ENCODE data around the gene PRPSAP1.
"Not testable (repeated sequence)": the region's sequence is repeated elsewhere in the genome, so short reads cannot be mapped to it uniquely, and the experiment has no call there.

PRPSAP1 gene

DNA sequence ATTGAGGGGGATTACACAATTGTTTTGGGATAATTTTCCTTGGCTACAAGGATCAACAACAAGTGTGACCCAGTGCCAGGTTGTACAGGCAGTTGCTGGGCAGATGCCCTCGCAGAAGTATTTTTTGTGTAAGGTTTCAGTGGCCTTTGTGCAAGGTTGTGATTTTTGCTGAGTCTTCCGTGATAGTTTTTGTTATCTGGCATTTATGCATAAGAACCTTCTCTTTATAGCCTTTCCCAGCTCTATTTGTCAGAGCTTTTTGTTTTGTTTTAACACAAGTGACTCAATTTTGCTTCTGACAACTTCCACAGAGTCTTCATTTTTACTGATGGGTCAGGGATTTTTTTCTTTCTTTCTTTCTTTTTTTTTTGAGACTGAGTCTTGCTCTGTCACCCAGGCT is 6.7 kb upstream of the PRPSAP1 start:
- DNase-seq (ENCODE audit: low read depth, low spot score): no peak

DNA sequence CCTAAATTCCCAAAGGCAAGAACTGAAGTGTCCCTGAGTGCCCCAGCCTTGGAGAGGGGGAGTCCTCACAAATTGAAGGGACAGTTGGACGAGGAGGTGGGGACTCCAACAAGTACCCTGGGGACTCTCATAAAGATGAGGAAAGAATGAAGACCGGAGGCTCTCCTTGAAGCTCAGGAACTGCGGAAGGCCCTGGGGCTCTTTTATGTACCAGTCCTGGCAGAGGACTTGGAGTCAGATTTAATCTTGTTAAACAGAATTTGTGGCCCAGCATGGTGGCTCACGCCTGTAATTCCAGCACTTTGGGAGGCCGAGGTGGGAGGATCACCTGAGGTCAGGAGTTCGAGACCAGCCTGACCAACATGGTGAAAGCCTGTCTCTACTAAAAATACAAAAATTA is 6.1 kb upstream of the PRPSAP1 start:
- not testable (repeated sequence) for DNase-seq (ENCODE audit: low read depth, low spot score)

DNA sequence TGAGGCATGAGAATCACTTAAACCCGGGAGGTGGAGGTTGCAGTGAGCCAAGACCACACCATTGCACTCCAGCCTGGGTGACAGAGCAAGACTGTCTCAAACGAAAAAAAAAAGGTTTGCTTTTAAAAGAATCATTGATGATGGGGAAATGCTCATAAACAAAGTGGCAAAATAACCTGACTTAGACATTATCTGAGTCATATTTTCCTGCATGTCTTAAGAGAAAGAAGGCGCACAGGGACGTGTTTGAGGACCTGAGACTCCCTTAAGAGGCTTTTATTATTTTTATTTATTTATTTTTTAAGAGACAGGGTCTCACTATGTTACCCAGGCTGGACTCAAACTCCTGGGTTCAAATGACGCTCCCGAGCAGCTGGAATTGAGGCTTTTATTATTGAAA is 5.7 kb upstream of the PRPSAP1 start:
- DNase-seq (ENCODE audit: low read depth, low spot score): no peak

DNA sequence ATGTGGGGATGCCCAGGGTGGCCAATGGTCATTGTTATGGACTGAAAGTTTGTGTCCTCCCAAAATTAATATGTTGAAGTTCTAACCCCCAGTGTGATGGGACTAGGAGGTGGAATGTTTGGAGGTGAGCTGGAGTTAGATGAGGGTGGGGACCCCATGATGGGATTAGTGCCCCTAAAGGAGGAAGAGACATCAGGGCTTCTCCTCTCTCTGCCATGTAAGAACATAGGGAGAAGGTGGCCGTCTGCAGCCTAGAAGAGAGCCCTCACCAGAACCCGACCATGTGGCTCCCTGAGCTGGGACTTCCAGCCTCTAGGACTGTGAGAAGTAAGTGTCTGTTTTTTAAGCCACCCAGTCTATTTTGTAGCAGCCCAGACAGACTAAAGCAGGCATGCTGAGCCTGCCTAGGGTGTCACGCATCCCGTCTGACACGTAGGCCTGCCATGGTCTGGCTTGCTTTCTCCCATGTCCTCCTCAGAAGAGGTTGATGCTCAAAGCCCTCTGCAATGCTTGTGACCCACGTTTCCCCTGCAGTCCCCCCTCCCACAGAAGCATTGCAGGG is 4.0 kb upstream of the PRPSAP1 start:
- no peak for DNase-seq (ENCODE audit: low read depth, low spot score)

DNA sequence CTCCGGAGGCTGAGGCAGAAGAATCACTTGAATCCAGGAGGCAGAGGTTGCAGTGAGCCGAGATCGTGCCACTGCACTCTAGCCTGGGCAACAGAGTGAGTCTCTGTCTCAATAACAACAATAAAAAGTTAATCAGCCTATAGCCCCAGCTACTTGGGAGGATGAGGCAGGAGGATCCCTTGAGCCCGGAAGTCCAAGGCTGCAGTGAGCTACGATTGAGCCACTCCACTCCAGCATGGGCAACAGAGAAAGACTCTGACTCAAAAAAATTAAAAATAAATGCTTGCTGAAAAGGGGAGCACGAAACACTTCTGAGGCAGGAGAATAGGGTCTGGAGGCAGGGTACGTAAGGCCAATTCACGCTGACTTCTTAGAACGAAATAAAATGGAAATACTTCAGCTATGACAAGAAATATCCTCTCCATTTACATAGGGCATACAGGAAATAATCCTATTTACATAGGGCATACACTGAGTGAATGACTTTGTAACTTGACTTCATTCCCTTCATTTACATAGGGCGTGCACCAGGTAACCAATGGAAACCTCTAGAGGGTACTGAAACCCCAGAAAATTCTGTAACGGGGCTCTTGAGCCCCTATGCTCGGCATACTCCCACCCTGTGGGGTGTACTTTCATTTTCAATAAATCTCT is 3.2 kb upstream of the PRPSAP1 start:
- DNase-seq (ENCODE audit: low read depth, low spot score): no peak

DNA sequence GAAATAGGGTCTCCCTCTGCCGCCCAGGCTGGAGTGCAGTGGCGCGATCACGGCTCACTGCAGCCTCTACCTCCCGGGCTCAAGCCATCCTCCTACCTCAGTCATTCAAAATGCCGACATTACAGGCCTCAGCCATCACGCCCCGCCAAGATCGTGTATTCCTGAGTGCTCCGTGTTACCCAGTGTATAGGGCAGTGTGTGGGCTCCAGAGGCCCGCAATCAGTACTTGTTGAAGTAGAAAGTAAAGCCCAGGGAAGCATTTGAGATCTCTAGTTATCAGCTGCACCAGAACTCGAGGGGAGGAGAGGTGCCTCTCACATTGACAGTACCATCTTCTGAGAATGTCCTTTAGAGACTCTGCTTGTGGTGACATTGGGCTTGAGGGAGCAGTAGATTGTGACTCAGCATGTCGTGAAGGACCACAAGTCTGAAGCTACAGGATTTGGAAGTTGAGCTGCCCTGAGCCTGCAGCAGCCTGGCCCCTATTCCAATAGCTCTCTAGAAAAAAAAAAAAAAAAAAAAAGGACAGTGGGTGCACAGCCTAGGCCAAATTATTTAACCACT is 1.1 kb upstream of the PRPSAP1 start:
- peak; percentile 31 for DNase-seq (ENCODE audit: low read depth, low spot score)

DNA sequence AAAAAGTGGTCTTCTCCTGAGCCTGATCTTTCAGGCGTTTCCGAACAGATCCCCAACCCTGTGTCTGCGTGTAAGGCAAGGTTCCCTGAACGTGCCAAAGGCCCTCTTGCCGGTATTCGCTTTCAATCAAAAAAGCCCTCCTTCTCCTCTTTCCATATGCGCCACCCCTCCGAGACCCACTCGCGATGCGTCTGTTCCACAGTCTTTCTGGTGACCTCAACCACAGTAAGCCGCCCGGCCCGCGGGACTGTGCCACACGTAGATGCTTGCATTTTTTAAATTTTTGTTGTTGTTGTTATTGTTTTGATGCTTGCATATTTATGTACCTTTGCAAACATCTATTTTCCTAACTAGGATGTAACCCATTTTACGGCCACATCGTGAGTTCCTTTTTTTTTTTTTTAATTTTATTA is 607 bp upstream of the PRPSAP1 start:
- no peak for DNase-seq (ENCODE audit: low read depth, low spot score)

DNA sequence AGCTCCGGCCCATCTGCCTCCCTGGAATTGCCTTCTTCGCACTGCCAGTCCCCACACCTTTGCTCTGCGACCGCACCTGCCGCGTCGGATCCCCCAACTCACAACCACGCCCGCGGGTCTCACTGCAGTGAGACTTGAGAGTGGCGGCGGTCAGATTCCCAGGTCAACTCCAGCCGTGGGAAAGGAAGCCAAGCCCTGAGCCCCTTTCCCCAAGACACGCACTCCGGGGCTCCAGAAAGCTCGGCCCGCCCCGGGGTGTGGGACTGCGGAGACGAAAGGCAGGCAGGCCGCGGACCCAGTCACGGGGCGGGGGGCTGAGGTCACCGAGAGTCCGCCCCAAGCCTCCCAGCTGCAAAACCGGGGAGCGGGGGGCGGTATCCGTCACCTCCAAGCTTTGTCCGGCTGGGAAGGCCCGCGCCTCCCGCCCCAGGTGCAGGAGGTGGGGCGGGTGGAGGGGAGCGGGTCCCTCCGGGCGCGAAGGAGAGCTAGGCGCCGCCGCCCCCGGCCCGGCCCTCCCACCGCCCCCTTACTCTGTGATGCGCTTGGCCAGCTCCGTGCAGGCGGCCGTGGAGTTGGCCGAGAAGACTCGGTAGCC is 615 bp downstream of the PRPSAP1 start:
- peak; percentile 32 for DNase-seq (ENCODE audit: low read depth, low spot score)

DNA sequence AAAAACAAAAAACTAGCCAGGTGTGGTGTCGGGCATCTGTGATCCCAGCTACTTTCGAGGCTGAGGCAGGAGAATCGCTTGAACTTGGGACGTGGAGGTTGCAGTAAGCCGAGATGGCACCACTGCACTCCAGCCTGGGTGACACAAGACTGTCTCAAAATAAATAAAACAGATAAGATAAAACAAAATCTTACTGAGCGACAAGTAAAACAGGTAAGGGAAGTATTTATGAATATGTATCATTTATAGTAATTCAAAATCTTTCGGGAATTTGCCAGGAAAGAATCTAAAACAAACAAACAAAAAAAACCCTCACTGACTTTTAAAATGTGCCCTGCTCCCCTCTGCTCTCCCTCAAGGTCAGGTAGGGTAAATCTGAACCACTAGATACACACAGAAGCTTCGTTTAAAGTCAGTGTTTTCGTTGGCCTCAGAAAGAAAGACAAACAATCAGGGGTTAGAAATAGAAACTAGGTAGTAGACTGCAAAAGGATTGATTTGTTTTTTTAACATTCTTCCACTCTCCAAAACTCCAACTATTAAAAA is 2.1 kb downstream of the PRPSAP1 start:
- DNase-seq (ENCODE audit: low read depth, low spot score): no peak

DNA sequence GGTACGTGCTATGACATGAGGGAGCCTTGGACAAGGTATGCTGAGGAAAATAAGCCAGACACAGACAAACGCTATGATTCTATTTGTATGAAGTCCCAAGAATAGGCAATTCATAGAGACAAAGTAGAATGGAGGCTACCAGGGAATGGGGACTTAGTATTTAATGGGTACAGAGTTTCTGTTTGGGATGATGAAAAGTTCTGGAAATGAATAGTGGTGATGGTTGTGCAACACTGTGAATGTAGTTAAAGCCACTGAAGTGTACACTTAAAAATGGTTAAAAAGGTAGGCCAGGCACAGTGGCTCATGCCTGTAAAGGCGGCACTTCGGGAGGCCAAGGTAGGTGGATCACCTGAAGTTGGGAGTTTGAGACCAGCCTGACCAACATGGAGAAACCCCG is 3.3 kb downstream of the PRPSAP1 start:
- no peak for DNase-seq (ENCODE audit: low read depth, low spot score)

DNA sequence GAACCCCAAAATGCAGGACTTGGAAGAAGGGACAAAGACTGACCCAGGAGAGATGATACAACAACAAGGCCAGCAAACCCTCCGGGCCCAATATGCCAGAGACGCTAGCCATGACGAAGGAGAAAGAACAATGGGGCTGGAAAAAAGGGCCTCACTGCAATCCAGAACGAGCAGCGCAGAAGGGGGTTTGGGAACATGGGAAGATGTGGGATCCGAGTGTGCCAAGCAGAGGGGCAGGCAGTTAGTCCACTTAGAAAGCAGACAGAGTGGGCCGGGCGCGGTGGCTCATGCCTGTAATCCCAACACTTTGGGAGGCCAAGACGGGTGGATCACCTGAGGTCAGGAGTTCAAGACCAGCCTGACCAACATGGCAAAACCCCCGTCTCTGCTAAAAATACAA is 6.8 kb downstream of the PRPSAP1 start:
- DNase-seq (ENCODE audit: low read depth, low spot score): not testable (repeated sequence)

DNA sequence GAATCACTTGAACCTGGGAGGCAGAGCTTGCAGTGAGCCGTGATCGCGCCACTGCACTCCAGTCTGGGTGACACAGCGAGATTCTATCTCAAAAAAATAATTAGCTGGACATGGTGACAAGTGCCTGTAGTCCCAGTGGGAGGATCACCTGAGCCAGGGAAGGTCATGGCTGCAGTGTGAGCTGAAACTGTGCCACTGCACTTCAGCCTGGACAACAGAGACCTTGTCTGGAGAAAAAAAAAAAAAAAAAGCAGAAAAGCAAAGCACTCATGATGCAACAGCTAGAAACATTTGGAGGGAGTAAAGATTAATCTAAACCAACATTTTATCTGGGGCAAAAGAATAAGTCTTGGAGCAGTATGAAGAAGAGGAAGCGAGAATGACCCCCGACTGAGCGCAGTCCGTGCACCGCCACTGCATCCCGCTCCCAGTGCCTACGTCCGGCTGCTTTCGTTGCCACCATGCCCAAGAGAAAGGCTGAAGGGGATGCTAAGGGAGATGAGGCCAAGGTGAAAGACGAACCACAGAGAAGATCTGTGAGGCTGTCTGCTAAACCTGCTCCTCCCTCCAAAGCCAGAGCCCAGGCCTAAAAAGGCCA is 8.2 kb downstream of the PRPSAP1 start:
- DNase-seq (ENCODE audit: low read depth, low spot score): no peak

DNA sequence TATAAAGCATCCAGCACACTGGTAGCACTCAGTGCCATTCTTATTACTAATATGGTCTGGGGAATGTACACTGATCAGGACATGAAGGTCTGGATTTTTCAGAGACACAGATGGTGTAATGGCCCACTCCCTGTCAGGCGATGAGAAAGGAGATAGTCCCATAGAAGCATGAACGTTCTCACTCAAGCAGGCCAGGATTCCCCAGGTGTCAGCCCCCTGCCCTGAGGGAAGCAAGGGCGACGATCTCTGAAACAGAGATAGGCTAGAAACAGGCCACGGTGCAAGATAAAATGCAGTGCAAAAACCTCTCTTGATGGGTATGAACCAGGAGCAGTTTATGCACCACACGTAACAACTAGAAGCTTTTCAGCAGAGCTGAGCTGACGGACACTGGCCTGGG is 10.6 kb downstream of the PRPSAP1 start:
- DNase-seq (ENCODE audit: low read depth, low spot score): no peak

DNA sequence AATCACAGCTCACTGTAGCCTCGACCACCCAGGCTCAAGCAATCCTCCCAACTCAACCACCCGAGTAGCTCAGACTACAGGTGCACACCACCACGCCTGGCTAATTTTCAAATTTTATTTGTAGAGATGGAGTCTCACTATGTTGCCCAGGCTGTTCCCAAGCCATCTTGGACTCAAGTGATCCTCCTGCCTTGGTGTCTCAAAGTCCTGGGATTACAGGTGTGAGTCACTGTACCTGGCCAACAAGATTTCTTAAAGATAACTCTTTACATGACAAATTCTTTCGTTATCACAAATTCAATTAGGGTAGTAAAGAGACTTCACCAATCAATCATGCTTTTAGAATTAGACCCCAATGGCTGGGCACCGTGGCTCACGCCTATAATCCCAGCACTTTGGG is 12.4 kb downstream of the PRPSAP1 start:
- no peak for DNase-seq (ENCODE audit: low read depth, low spot score)

DNA sequence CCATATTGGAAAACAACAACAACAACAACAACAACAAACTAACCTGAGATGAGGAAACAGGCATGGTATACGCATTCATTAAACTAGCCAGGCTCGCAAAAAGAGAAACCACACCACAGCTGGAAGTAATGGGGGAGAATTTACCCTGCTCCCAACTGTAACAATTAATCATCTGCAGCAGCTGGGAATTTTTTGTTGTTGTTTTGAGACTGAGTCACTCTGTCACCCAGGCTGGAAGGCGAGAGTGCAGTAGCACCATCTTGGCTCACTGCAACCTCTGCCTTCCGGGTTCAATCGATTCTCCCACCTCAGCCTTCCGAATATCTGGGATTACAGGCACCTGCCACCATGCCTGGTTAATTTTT is 16.3 kb downstream of the PRPSAP1 start:
- no peak for DNase-seq (ENCODE audit: low read depth, low spot score)

DNA sequence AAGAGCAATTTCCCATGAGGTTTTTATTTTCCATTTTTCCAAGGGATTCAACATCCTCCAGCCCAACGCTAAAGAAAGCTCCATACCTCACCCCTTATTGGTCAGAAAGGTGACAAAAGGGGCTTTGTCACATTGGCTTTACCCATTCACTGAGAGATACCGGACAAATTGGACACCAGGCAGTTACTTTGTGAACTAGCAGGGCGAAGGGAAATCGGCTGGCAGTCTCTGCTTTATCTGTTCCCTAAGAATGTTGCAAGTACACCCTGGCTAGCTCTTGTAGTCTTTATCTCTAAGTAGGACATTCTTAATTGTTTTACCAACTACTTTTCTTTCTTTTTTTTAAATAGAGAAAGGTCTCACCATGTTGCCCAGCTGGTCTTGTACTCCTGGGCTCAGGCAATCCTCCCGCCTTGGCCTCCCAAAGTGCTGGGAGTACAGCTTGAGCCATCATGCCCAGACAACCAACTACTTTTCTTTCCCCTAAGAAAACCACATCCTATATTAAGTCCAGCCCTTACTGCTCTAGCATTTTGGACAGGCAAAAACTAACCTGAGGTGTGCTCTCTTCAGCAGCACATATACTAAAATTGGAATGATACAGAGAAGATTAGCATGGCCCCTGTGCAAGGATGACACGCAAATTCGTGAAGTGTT is 16.8 kb downstream of the PRPSAP1 start:
- DNase-seq (ENCODE audit: low read depth, low spot score): no peak

DNA sequence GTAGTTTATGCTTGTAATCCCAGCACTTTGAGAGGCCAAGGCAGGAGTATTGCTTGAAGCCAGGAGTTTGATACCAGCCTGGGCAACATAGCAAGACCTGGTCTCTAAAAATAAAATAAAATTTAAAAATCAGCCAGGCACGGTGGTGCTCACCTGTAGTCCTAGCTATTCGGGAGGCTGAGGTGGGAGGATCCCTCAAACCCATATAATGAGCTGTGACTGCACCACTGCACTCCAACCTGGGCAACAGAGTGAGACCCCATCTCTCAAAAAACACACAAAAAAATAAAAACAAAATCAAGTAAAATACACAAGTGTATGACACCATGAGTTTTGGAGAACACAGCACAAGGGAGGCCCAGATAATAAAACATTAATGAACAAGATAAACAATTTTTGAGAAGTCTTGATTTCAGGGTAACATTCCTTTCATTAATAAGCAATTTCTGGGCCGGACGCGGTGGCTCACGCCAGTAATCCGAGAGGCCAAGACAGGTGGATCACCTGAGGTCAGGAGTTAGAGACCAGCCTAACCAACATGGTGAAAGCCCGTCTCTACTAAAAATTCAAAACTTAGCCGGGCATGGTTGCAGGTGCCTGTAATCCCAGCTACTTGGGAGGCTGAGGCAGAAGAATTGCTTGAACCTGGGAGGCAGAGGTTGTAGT is 17.9 kb downstream of the PRPSAP1 start:
- no peak for DNase-seq (ENCODE audit: low read depth, low spot score)

DNA sequence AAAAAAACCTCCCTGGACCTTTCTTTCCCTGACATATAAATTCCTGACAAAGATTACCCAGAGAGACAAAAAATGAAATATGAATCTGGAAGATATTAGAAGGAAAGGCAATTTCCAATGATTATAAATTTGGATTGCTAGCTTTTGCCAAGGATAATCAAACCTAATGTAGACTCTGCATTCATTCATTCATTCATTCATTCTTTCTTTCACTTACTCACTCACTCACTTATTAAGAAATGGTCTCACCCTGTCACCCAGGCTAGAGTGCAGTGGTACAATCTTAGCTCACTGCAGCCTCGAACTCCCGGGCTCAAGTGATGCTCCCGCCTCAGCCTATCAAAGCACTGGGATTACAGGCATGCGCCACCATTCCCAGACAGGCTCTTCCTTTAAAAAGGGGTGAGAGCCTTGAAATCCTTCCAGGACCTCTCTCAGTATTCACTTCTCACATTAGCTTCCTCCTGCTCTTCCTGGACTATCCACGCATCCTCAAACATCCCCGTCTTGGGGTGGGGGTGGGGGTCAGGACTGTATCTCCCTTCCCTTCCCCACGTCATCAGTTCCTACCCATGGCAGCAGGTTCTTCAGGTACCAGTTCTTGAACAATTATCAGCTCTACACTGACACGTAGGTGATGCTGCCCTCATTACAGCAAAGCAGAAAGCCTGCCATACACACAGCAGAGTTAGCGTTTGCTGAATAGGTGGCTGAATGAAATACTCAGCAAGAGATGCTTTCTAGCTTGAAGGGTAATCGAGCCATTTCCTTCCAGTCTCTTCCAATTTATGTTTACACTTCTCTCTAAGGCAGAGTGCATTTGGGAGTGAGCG is 19.8 kb downstream of the PRPSAP1 start:
- DNase-seq (ENCODE audit: low read depth, low spot score): no peak

DNA sequence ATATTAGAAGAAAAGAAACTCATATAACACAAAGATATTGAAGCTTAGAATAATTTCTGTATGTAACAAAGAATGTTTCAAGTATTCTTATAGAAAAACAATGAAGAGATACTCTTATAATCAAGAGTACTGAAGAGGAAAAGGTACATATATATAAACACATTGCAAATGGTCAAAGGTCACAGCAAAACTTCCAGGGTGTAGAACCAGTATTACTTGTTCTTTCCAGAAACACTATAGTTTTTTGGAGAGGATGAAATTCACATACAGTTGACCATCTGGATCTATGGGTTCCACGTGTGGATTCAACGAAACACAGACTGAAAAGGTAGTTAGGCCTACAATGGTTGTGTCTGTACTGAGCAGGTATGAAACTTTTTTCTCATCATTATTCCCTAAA is 22.6 kb downstream of the PRPSAP1 start:
- no peak for DNase-seq (ENCODE audit: low read depth, low spot score)

DNA sequence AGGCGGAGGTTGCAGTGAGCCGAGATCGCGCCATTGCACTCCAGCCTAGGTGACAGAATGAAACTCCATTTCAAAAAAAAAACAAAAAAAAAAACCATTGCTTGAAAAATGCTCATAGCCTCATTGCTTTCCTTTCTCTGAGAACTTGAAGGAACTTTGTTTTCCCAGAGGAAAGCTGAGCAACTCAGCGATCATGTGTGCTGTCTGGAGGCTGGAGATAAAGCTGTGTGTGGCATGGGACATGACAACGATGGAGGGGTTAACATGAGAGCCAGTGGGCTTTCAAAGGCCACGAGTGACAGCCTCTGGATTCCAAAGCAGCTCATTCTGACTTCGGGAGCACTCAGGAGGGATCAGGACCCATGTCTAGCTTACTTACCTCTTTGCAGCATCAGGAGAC is 24.1 kb downstream of the PRPSAP1 start:
- no peak for DNase-seq (ENCODE audit: low read depth, low spot score)

DNA sequence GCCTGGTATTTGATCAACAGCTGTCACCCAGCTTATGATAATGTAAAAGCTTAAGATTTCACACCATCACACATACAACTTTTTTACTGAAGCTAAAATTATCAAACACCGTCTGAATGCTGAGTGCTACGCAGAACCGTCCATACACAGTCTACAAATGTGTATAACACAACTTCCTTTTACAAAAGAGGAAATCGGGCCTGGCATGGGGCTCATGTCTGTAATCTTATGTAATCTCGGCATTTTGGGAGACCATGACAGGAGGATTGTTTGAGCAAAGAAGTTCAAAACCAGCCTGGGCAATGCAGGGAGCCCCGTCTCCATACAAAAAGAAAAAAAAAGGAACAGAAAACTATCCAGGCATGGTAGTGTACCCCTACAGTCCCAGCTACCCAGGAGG is 26.0 kb downstream of the PRPSAP1 start:
- no peak for DNase-seq (ENCODE audit: low read depth, low spot score)
